BE2C (cell line): ENCODE data around the gene FAM171A2.
"Not testable (repeated sequence)": the region's sequence is repeated elsewhere in the genome, so short reads cannot be mapped to it uniquely, and the experiment has no call there.

Source experiments
- DNase-seq: peaks from one replicate; pipeline ENCODE4 v3.0.0-alpha.2; 2020
- H3K27me3 ChIP-seq: fragments of 250-450 bp; sonication (Bioruptor Pico); 2 replicates; pipeline ENCODE4 v1.5.1; 2020; ENCODE audit warnings: mild to moderate bottlenecking
- H3K36me3 ChIP-seq: fragments of 250-450 bp; sonication (Bioruptor Pico); 2 replicates; pipeline ENCODE4 v1.5.1; 2020; ENCODE audit warnings: mild to moderate bottlenecking
- H3K4me1 ChIP-seq: fragments of 250-450 bp; sonication (Bioruptor Pico); 2 replicates; pipeline ENCODE4 v1.5.1; 2020
- H3K4me3 ChIP-seq: 2 replicates; pipeline ENCODE4 v1.5.1; 2011; ENCODE audit warnings: low read depth, low read length
- H3K9me3 ChIP-seq: fragments of 250-450 bp; sonication (Bioruptor Pico); 2 replicates; pipeline ENCODE4 v1.5.1; 2020
- CTCF ChIP-seq: IDR thresholded peaks from 2 replicates; pipeline ENCODE4 v1.5.1; 2012; ENCODE audit warnings: mild to moderate bottlenecking, low read depth, low read length

FAM171A2 gene

GRCh38 chr17:44398692-44399691, 35.3 kb upstream of the FAM171A2 start:
- Histone ChIP-seq H3K27me3 (no peaks in the 10 kb centered on the region), H3K4me3 (no peak overlapping the region), H3K4me1 (no peaks in the 10 kb centered on the region), H3K36me3 (peaks cover 54% of the 10 kb centered on the region), H3K9me3 (no peaks in the 10 kb centered on the region)
- no peak for TF ChIP-seq CTCF
- DNase-seq, result no peak

- H3K4me3 ChIP-seq, result no peak overlapping the region
- H3K9me3 ChIP-seq, result no peaks in the 10 kb centered on the region
- TF ChIP-seq CTCF, result no peak
- H3K27me3 ChIP-seq, result no peaks in the 10 kb centered on the region
- no peaks in the 10 kb centered on the region for H3K4me1 ChIP-seq
- H3K36me3 ChIP-seq, result peaks cover 46% of the 10 kb centered on the region
- no peak for DNase-seq
Measured at GRCh38 chr17:44397479-44398440, 34.1 kb upstream of the FAM171A2 start.

GRCh38 chr17:44396946-44397345, 33.3 kb upstream of the FAM171A2 start:
- Histone ChIP-seq H3K4me3 (no peak overlapping the region), H3K36me3 (peaks cover 42% of the 10 kb centered on the region), H3K9me3 (no peaks in the 10 kb centered on the region), H3K4me1 (no peaks in the 10 kb centered on the region), H3K27me3 (no peaks in the 10 kb centered on the region)
- TF ChIP-seq CTCF, result no peak
- no peak for DNase-seq

- Histone ChIP-seq H3K9me3 (no peaks in the 10 kb centered on the region), H3K4me3 (no peak overlapping the region), H3K27me3 (no peaks in the 10 kb centered on the region), H3K36me3 (peaks cover 25% of the 10 kb centered on the region), H3K4me1 (no peaks in the 10 kb centered on the region)
- DNase-seq, result no peak
- no peak for TF ChIP-seq CTCF
Measured at GRCh38 chr17:44394833-44395232, 31.2 kb upstream of the FAM171A2 start.

- H3K4me1 ChIP-seq, H3K4me3 ChIP-seq, H3K9me3 ChIP-seq, H3K27me3 ChIP-seq, DNase-seq: not testable (repeated sequence)
- peaks cover 17% of the 10 kb centered on the region for H3K36me3 ChIP-seq
Measured at GRCh38 chr17:44394112-44394511, 30.5 kb upstream of the FAM171A2 start.

- DNase-seq, result no peak
- H3K4me3 ChIP-seq, result no peak overlapping the region
- H3K4me1 ChIP-seq, result no peaks in the 10 kb centered on the region
- H3K9me3 ChIP-seq, result no peaks in the 10 kb centered on the region
- H3K36me3 ChIP-seq, result no peaks in the 10 kb centered on the region
- no peak for TF ChIP-seq CTCF
- H3K27me3 ChIP-seq, result no peaks in the 10 kb centered on the region
Measured at GRCh38 chr17:44390250-44390870, 26.7 kb upstream of the FAM171A2 start.
